ENCODE measurements around the gene SIT1. TPM values are rescaled to one million over a fixed set of nuclear protein-coding genes. Genes with fewer than 3 reads are reported as not detected.
A peak's percentile ranks its signal among the peaks of the same experiment; 100 is the strongest.

SIT1 gene
- total RNA-seq, 1 experiment from 2014 or later = not detected

DNA sequence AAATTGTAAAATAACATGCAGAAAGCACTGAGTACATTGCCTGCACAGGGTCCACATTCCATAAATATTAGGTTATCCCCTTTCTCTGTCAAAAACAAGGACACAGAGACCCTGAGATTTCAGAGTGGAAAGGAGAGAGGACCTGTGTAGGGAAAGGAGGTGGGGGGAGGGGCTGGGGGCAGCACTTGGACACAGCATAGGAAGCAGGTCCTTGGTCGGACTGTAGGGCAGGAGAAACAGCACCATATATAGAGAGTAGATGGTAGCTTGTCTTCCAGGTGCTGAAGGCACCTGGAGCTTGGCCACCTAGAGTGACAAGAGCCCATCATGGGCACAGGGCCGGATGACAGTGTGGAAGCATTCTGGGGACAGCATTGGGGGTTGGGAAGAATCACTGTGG is 36.6 kb upstream of the SIT1 start:
- Histone ChIP-seq H3K27me3 (ENCODE audit: control insufficient read depth, insufficient read depth, low read length) (no peaks in the 10 kb centered on the region), H3K4me3 (ENCODE audit: low read depth in 2 of 2, low read length in 2 of 2) (no peak overlapping the region; a peak in 1 of 4 replicates), H3K9me3 (ENCODE audit: control insufficient read depth, insufficient read depth, low read depth, low read length) (no peaks in the 10 kb centered on the region), H3K27ac (ENCODE audit: low read length) (peak overlapping the region; percentile 44), H3K4me1 (ENCODE audit: control insufficient read depth, insufficient read depth, low read length) (peaks cover 31% of the 10 kb centered on the region), H3K36me3 (ENCODE audit: control insufficient read depth, insufficient read depth, low read length) (peaks cover 10% of the 10 kb centered on the region; the same call in 1 of the 2 replicates)
- no peak for TF ChIP-seq TCF7L2 (IDR thresholded peaks at IDR 0.05; ENCODE audit: low read depth, low read length)
- TF ChIP-seq, protein P1, sequence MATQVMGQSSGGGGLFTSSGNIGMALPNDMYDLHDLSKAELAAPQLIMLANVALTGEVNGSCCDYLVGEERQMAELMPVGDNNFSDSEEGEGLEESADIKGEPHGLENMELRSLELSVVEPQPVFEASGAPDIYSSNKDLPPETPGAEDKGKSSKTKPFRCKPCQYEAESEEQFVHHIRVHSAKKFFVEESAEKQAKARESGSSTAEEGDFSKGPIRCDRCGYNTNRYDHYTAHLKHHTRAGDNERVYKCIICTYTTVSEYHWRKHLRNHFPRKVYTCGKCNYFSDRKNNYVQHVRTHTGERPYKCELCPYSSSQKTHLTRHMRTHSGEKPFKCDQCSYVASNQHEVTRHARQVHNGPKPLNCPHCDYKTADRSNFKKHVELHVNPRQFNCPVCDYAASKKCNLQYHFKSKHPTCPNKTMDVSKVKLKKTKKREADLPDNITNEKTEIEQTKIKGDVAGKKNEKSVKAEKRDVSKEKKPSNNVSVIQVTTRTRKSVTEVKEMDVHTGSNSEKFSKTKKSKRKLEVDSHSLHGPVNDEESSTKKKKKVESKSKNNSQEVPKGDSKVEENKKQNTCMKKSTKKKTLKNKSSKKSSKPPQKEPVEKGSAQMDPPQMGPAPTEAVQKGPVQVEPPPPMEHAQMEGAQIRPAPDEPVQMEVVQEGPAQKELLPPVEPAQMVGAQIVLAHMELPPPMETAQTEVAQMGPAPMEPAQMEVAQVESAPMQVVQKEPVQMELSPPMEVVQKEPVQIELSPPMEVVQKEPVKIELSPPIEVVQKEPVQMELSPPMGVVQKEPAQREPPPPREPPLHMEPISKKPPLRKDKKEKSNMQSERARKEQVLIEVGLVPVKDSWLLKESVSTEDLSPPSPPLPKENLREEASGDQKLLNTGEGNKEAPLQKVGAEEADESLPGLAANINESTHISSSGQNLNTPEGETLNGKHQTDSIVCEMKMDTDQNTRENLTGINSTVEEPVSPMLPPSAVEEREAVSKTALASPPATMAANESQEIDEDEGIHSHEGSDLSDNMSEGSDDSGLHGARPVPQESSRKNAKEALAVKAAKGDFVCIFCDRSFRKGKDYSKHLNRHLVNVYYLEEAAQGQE (IDR thresholded peaks at IDR 0.05; ENCODE audit: insufficient read depth in 1 of 2, low read depth in 2 of 2, low read length in 1 of 2) = no peak
- no peak; the same call in 1 of the 2 replicates for TF ChIP-seq POLR2AphosphoS5 (IDR thresholded peaks at IDR 0.05; ENCODE audit: low read depth, low read length)
- BruUV-seq (replicated peaks) = no TSS peak
- CTCF ChIA-PET = interaction anchor here (0.6 kb wide), 1 partner anchor 70 kb away, joined by 10 read pairs; no protein-coding TSS in a partner anchor
- intact Hi-C loops (cut with micrococcal nuclease; ENCODE audit: unreplicated experiment) = no loop called here
- POLR2A ChIA-PET = no interaction called here
- ATAC-seq = no peak
- in situ Hi-C loops (cut with HindIII; ENCODE audit: low pct_unique_long_range_greater_than_20kb, low sequenced_read_pairs) = no loop called here
- no peak for DNase-seq (ENCODE audit: low read depth, low spot score)

DNA sequence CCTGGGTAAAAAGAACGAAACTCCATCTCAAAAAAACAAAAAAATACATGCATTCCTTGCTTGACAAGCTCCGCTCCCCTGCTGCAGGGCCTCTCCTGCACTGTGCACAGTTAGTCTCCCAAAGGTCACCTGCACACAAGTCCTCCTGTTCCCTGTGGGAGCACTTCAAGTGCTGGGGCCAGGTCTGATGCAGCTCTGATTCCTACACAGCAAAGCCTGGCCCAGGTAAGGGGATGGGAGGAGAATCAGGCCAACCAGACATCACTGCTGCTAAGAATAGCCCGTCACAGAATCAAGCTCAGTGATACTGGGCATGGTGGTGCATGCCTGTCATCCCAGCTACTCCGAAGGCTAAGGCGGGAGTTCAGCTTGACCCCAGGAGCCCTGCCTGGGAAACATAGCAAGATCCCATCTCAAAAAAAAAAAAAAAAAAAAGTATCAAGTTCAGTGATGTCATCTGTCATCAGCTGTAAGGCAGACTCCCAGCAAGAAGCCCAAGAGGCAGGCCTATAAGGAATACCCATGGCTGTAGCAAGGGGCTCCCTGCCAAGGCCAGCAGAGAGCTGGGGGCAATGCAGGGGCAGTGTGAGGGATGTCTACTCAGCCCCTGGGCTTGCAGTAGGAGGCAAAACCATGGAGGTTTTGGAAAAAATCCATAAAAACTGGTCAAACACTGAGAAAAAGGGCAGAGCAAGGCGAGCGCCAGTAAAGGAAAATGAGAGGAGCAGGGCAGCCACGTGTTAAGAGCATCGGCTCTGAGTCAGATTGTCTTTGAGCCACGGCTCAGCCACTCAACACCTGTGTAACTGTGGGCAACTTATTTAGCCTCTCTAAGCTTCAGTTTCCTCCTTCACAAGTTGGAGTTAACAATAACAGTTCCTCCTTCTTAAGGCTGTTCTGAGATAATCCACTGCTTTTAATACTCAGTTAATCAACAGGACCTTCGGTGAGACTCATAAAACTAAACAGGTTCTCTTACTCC is 35.8 kb upstream of the SIT1 start:
- Histone ChIP-seq H3K36me3 (ENCODE audit: control insufficient read depth, insufficient read depth, low read length) (peaks cover 10% of the 10 kb centered on the region; the same call in 1 of the 2 replicates), H3K4me1 (ENCODE audit: control insufficient read depth, insufficient read depth, low read length) (peaks cover 28% of the 10 kb centered on the region), H3K27ac (ENCODE audit: low read length) (peak overlapping the region; percentile 44), H3K4me3 (ENCODE audit: low read depth in 2 of 2, low read length in 2 of 2) (no peak overlapping the region; a peak in 1 of 4 replicates), H3K27me3 (ENCODE audit: control insufficient read depth, insufficient read depth, low read length) (no peaks in the 10 kb centered on the region), H3K9me3 (ENCODE audit: control insufficient read depth, insufficient read depth, low read depth, low read length) (no peaks in the 10 kb centered on the region)
- DNase-seq (ENCODE audit: low read depth, low spot score) (no peak), ATAC-seq (no peak)
- no TSS peak for BruUV-seq (replicated peaks)
- intact Hi-C loops (cut with micrococcal nuclease; ENCODE audit: unreplicated experiment) (no loop called here), in situ Hi-C loops (cut with HindIII; ENCODE audit: low pct_unique_long_range_greater_than_20kb, low sequenced_read_pairs) (no loop called here)
- POLR2A ChIA-PET = interaction anchor here (0.6 to 0.7 kb wide), 4 partner anchors 13 to 51 kb away, joined by 3 to 14 read pairs (median 12); partner anchors contain the start of gene CA9
- TF ChIP-seq SIN3A (IDR thresholded peaks at IDR 0.05; ENCODE audit: borderline replicate concordance, insufficient read depth, low read depth, low read length) (no peak), CTCF (IDR thresholded peaks at IDR 0.05) (no peak), TCF7L2 (IDR thresholded peaks at IDR 0.05; ENCODE audit: low read depth, low read length) (no peak), POLR2AphosphoS5 (IDR thresholded peaks at IDR 0.05; ENCODE audit: low read depth, low read length) (peak; percentile 4; the same call in 1 of the 2 replicates)
- TF ChIP-seq, protein P1 (IDR thresholded peaks at IDR 0.05; ENCODE audit: insufficient read depth in 1 of 2, low read depth in 2 of 2, low read length in 1 of 2) = no peak
- CTCF ChIA-PET = interaction anchor here (0.5 to 1.3 kb wide), 2 partner anchors 10 to 33 kb away, joined by 4 to 8 read pairs; no protein-coding TSS in a partner anchor

Measured in Panc1 (cell line).